ENCODE data around the gene IP6K3.

GRCh38 chr6:33724102-33725023, 22.3 kb downstream of the IP6K3 start:
- TF ChIP-seq CTCF (IDR thresholded peaks at IDR 0.05) (no peak), POLR2A (IDR thresholded peaks at IDR 0.05) (no peak)

All from adrenal gland (tissue), 5 donors.